ENCODE measurements around the gene DLL3.

DNA sequence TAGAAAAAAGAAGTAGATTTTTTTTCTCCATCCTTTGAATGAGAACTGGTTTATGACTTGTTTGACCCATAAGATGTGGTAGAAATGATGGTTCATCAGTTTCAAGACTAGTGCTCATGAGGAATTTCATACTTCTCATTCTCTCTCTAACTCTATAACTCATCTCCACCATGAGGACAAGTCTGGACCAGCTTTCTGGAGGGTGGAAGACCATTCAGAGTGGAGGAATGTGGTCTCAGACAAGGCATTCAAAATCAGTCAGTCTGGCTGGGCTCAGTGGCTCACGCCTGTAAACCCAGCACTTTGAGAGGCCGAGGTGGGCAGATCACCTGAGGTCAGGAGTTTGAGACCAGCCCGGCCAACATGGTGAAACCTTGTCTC lies 44.7 kb downstream of the DLL3 start:
- no peak for TF ChIP-seq CTCF (IDR thresholded peaks at IDR 0.05)
- no peak for TF ChIP-seq POLR2AphosphoS5 (IDR thresholded peaks at IDR 0.05)
- no peak for TF ChIP-seq POLR2A (IDR thresholded peaks at IDR 0.05)
- no peak for TF ChIP-seq EP300 (IDR thresholded peaks at IDR 0.05)

Data from suprapubic skin (tissue), 4 donors.